Thyroid gland (tissue), 4 donors: ENCODE measurements around the gene MAP3K12.

Source experiments
- POLR2A ChIP-seq, 2 donors: fragments of 450-650 bp; IDR thresholded peaks; one replicate each; pipeline ENCODE4 v1.6.1; 2017; ENCODE audit warnings: antibody characterized with exemption in 2 of 2, mild to moderate bottlenecking in 2 of 2, moderate library complexity in 1 of 2
- TF ChIP-seq, protein P1 (sequence below), 6 experiments: fragments of 200-600 bp in 3 of 6; fragments of 450-650 bp in 3 of 6; sonication (generic) in 3 of 6; IDR thresholded peaks; one replicate each; pipeline ENCODE4 v1.5.1; 2016 to 2019; ENCODE audit warnings: antibody characterized with exemption in 6 of 6, mild to moderate bottlenecking in 2 of 6, inconsistent platforms in 1 of 6, moderate library complexity in 1 of 6

DNA sequence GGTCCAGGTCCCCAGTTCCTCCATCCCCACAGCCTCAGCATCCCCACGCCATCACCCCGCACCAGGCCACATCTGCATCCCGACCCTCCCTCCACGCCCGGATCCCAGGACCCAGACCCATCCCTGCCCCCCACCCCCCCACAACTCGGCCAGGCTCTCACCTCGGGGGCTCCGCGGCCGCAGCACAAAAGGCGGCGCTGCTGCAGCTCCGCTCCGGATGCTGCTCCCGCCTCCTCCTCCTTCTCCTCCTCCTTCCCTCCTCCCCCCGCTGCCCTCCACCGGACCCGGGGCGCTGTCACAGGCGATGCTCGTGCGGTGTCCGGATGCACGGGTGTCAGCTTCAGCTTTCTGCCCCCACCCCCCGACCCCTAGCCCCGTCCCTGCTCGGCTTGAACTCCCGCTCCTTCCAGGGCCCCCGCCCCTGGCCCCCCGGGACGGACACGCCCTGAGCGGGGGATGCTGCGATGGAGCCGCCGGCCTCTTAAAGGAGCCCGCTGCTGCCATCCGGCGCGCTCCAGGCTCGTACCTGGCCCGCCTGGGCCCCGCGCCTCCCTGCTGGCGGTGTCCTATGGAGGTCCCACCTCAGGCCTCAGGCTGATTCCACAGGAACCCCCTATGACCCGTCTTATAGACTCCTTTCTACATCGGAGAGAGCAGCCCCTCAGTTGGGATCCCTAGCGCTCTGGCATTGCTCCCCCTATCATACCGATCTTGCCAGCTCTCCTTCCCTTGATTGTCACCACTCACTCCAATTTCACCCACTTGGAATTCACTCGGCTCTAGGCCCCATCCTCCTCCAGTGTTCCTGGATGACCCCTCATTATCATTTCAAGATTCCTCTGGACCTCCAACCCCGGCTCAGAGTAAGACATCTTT lies at the start of gene MAP3K12:
- TF ChIP-seq, protein P1, sequence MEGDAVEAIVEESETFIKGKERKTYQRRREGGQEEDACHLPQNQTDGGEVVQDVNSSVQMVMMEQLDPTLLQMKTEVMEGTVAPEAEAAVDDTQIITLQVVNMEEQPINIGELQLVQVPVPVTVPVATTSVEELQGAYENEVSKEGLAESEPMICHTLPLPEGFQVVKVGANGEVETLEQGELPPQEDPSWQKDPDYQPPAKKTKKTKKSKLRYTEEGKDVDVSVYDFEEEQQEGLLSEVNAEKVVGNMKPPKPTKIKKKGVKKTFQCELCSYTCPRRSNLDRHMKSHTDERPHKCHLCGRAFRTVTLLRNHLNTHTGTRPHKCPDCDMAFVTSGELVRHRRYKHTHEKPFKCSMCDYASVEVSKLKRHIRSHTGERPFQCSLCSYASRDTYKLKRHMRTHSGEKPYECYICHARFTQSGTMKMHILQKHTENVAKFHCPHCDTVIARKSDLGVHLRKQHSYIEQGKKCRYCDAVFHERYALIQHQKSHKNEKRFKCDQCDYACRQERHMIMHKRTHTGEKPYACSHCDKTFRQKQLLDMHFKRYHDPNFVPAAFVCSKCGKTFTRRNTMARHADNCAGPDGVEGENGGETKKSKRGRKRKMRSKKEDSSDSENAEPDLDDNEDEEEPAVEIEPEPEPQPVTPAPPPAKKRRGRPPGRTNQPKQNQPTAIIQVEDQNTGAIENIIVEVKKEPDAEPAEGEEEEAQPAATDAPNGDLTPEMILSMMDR (IDR thresholded peaks at IDR 0.05) = no peak
- TF ChIP-seq POLR2A (IDR thresholded peaks at IDR 0.05) = no peak
